ENCODE results near the gene LILRB5.
"Not testable (repeated sequence)": the region's sequence is repeated elsewhere in the genome, so short reads cannot be mapped to it uniquely, and the experiment has no call there.

Gene LILRB5

DNA sequence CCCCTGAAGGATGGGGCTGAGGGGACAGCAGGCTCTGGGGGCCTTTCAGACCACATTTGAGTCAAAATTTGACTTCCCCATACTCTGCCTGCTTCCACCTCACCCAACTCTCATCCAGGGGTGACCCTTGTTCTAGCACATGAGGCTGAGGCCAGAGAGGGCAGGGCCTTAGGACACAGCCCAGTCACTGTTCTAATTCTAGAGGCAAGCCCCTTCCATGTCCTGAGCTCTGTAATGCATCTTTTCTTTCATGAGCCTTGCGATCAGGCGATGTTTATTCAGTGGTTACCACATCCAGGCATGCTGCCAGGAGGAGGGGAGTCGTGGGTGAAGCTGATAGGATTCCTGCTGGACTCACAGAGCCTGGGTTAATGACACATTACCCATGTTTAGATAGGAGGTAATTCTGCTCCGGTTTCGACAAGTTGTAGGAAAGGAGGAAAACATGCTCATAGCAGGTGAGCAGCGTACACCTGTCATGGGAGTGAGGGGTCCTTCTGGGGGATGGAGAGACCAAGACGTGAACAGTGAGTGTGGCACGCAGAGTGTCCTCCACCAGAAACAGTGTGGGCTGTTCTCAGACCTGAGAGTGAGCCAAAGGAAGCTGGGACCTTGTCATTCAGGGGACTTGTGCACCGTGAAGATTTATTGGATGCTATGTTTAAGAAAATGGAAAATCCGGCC lies 47.1 kb downstream of the LILRB5 start:
- DNase-seq = peak; percentile 92

GRCh38 chr19:54209058-54209810 lies 47.8 kb downstream of the LILRB5 start:
- no peak for DNase-seq

DNA sequence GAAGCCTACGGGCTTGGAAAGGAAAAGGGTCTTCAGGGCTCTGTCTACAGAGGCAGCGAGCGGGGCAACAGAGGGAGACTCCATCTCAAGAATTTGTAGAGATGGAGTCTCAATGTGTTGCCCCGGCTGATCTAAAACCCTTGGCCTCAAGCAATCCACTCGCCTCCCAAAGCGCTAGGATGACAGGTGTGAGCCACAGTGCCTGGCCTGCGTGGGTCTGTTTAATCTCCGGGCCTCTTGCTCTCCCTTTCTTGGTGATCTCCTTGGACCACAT lies 48.4 kb downstream of the LILRB5 start:
- DNase-seq = no peak

DNA sequence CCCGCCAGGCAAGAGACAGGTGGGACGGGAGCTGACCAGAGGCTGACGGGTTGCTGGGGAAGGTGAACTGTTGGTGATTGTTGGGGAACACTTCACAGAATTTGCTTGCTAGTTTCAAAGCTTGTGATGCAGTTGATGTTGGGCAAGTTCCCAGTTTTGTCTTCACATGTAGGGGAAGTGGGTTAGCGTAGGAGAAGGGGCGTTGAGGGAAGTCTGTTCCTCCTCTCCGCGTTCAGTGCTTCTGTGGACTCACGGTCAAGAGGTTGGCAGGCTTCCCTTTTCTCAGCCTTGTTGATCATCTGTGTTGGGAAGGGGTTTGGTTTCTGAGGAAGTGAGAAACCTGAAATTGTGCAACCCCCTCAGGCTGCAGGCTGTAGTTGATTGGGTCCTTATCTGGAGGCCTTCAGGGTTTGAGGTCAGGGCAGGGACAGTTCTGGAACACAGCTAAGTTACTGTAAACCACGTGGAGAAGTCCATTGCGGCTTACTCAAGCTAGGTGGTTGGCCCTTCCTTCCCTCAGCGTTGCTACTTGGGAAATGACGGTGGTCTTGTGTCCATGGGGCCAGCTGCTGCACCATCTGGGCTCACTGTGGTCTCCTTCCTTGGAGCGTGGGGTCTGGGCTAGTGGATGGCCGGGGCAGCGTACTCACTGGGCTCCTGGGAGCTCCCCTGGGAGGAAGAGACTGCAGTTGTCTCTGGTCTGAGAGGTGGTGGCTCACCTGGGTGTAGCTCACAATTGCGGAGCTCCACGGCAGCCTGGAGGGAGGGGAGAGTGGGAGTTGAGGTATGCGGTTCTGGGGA lies 48.9 kb downstream of the LILRB5 start:
- no peak for DNase-seq

- DNase-seq = no peak
Measured at GRCh38 chr19:54207676-54207982, 49.4 kb downstream of the LILRB5 start.

GRCh38 chr19:54207193-54207592 lies 49.9 kb downstream of the LILRB5 start:
- DNase-seq = not testable (repeated sequence)

- no peak for DNase-seq
Measured at GRCh38 chr19:54206831-54207177, 50.3 kb downstream of the LILRB5 start.

DNA sequence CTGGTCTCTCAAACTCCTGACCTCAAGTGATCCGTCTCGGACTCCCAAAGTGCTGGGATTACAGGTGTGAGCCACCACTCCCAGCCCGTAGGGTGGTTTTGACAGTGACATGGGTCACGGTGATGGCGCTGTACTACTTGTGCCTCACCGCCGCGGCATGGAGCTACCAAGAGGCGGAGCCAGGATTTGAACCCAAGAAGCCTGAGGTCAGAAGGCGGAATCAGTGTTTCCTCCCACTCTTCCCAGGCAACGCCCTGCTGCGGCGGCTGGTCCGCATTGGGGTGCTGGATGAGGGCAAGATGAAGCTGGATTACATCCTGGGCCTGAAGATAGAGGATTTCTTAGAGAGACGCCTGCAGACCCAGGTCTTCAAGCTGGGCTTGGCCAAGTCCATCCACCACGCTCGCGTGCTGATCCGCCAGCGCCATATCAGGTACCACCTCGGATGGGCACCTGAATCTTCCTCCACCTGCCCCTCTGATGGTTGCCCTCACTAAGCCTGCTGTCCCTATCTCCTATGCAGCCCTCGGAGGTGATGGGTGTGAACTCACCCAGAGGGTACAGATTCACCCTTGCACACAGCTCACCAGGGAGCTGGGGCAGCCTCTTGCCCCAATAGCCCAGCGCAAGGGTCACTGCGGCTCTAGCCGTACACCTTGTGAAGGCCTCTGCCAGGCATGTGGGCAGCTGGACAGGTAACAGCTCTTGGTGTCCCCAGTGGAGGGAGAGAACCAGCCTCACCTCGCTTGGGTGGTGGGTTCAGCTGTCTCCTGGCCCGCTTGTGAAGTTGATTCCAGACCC lies 50.8 kb downstream of the LILRB5 start:
- no peak for DNase-seq

DNA sequence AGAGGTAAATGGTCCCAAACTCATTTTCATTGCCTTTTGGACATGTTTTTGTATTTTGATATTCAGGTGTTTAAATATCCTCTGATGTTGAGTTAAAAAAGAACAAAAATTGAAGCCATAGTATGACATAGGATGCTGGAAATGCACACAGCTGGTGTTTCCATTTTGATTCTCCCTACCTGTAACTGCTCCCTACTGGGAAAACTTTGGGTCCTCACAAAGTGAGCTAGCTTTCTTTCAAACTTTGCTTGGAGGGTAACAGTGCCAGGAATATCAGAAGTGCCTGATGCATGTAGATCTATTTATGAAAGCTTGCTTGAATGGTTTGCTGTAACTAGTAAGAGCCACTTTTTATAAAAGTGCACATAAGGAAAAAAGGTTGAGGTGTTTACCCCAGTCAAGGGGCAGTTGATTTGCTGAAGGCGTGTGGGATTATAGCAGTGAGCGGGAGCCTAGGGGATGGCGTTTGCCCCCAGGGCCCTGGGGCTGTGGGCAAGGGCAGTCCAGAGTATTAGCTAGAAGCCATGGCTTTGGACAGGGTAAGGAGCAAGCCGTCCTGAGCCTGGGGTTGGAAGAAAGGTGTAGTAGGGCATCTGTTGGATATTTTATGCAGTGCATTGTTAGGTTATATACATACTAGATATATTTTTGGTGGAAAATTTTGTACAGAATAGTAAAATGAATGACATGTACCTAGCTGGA lies 52.2 kb downstream of the LILRB5 start:
- no peak for DNase-seq

DNA sequence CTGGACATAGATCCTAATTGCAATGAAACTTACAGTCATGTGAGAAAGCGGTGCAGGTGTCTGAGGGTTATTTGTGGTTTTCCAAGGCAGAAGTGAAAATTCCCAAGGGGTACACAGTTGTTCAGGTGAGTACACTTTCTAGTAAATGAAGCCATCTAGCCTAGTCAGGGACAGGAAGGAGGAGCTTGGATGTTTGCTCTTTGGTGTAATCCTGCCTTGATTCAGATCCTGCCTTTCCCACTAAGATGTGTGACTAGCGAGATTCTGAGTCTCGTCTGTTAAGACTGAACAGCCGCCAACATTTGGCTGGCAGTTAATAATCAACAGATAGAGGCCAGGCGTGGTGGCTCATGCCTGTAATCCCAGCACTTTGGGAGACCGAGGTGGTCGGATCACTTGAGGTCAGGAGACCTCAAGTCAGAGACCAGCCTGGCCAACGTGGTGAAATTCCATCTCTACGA lies 53.9 kb downstream of the LILRB5 start:
- DNase-seq = no peak

GRCh38 chr19:54201980-54202379 lies 55.1 kb downstream of the LILRB5 start:
- no peak for DNase-seq

DNA sequence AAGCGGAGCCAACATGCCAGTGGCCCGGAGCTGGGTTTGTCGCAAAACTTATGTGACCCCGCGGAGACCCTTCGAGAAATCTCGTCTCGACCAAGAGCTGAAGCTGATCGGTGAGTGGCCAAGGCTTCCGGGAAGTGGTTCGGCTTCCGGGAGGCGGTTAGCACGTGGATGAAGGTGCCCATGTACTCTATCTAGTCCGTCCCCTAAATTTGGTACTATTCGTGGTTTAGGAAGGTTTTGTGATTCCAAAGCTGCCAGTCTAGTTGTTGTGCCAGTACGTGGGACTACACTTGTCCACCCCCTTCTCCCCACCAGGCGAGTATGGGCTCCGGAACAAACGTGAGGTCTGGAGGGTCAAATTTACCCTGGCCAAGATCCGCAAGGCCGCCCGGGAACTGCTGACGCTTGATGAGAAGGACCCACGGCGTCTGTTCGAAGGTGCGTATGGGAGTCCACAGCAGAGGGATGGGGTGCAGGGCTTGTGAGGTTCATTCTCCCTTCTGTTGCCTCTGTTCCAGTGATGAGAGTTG lies 55.8 kb downstream of the LILRB5 start:
- no peak for DNase-seq

Measured in NCI-H1105 (cell line).